Adrenal gland (tissue), 12 donors: ENCODE results near the gene ATG9A. TPM values are rescaled to one million over a fixed set of nuclear protein-coding genes. Genes with fewer than 3 reads are reported as not detected.

ENCODE experiments used
- DNase-seq, 7 donors: peaks; one replicate each; pipeline ENCODE4 v3.0.0-alpha.2; 2019 to 2020
- H3K27ac ChIP-seq, 5 donors: fragments of 200-600 bp; sonication (generic) in 4 of 5; 1 replicate in 3 of 5; 2 replicates in 2 of 5; pipeline versions ENCODE4 v1.5.1 to v1.8.0; 2016 to 2020; ENCODE audit warnings: mild to moderate bottlenecking in 1 of 5
- H3K27me3 ChIP-seq: fragments of 200-600 bp; 2 replicates; pipeline ENCODE4 v1.8.0; 2021
- H3K36me3 ChIP-seq, 2 donors: fragments of 200-600 bp; replicated peaks in 1 of 2; 1 replicate in 1 of 2; 2 replicates in 1 of 2; pipeline versions ENCODE4 v1.5.1 to v1.8.0; 2018 to 2022
- H3K4me1 ChIP-seq, 2 donors: fragments of 200-600 bp; replicated peaks in 1 of 2; 1 replicate in 1 of 2; 2 replicates in 1 of 2; pipeline versions ENCODE4 v1.5.1 to v1.8.0; 2018 to 2021
- H3K4me3 ChIP-seq, 4 donors: fragments of 200-600 bp; sonication (generic) in 3 of 4; one replicate each; pipeline ENCODE4 v1.5.1; 2016 to 2018
- H3K9me3 ChIP-seq, 3 donors: fragments of 200-600 bp; sonication (generic) in 1 of 3; replicated peaks in 1 of 3; 1 replicate in 2 of 3; 2 replicates in 1 of 3; pipeline versions ENCODE4 v1.5.1 to v1.8.0; 2016 to 2021
- CTCF ChIP-seq, 6 experiments: fragments of 450-650 bp in 4 of 6; fragments of 200-600 bp in 2 of 6; sonication (generic) in 1 of 6; IDR thresholded peaks; 1 replicate in 5 of 6; 2 replicates in 1 of 6; pipeline versions ENCODE4 v1.5.1 to v1.8.0; 2016 to 2021; ENCODE audit warnings: antibody characterized with exemption in 6 of 6, mild to moderate bottlenecking in 2 of 6, moderate library complexity in 1 of 6
- POLR2A ChIP-seq, 2 donors: fragments of 450-650 bp; IDR thresholded peaks; one replicate each; pipeline ENCODE4 v1.6.1; 2017; ENCODE audit warnings: antibody characterized with exemption in 2 of 2, mild to moderate bottlenecking in 2 of 2, moderate library complexity in 1 of 2
- WGBS, 4 donors: extraction: QIAGEN DNeasy Blood & Tissue Kit in 2 of 4; methylation state at CpG; one replicate each; pipeline versions ENCODE4 v1.1.5 to v1.1.7; 2013 to 2017; 5-methylcytosine and 5-hydroxymethylcytosine counted together
- intact Hi-C, 2 donors: fragments of 100-400 bp; cut with DNase I; formaldehyde crosslinking; loops; one replicate each; pipeline versions ENCODE4 v1.14.1 to v1.15.0; 2022 to 2023
- polyA plus RNA-seq, 3 donors: library from polyadenylated mRNA; stranded (reverse); fragments of 200-250 nt in 2 of 3; fragments of 350-450 nt in 1 of 3; fragmentation: Illumina TruSeq in 1 of 3; extraction: RNeasy Lipid Tissue Mini Kit (QIAGEN cat#74804) in 1 of 3; gene quantifications; one replicate each; pipeline ENCODE4 v1.2.3, GENCODE V29; 2013 to 2014
- total RNA-seq, 9 donors: library from RNA; depleted of rRNA in 4 of 9; stranded (reverse); fragments of >200 nt in 4 of 9; fragments of 120-200 nt in 1 of 9; fragmentation: NEBNext Ultra II Directional in 1 of 9; extraction: Animal tissue kit (Norgen Biotek cat#: 25700) in 1 of 9; gene quantifications; one replicate each; pipeline versions ENCODE4 v1.1.0 to v1.2.4, GENCODE V29; 2013 to 2023
- donor health status: healthy with polysubstance abuse.
- donor health status: Bipolar disorder and iron deficiency.
- donor health status: DM: yes; HTN: yes; CAD: no.
- donor health status: DM: no; HTN: no; CAD: no.
- donor health status: DM: no; HTN: no; CAD: no.
- donor health status: DM: yes; HTN: yes; CAD: no.

The ATG9A gene
- total and polyA plus RNA-seq, 12 donors, result 13.0 to 73.1 (median 51.3) TPM

- H3K4me1 ChIP-seq, result no peaks in the 10 kb centered on the region
- no peak overlapping the region for H3K27ac ChIP-seq
- no peaks in the 10 kb centered on the region for H3K9me3 ChIP-seq
- H3K27me3 ChIP-seq, result peaks cover 6% of the 10 kb centered on the region
- DNase-seq, result no peak
- H3K4me3 ChIP-seq, result no peak overlapping the region
- intact Hi-C loops, result no loop called here
- H3K36me3 ChIP-seq, result no peaks in the 10 kb centered on the region
- TF ChIP-seq POLR2A (IDR thresholded peaks at IDR 0.05) (no peak), CTCF (IDR thresholded peaks at IDR 0.05) (no peak)
- 89 to 100% (median 100%) methylated on average over 1 of the region's 1 CpG for WGBS, 4 donors
These were observed 32.0 kb downstream of the ATG9A start for GRCh38 chr2:219197388-219197787.

- Histone ChIP-seq H3K4me1 (no peaks in the 10 kb centered on the region), H3K36me3 (peaks cover 0 to 35% of the 10 kb centered on the region in 2 donors), H3K4me3 (no peak overlapping the region), H3K27me3 (no peaks in the 10 kb centered on the region), H3K27ac (no peak overlapping the region), H3K9me3 (no peaks in the 10 kb centered on the region)
- TF ChIP-seq POLR2A (IDR thresholded peaks at IDR 0.05) (no peak), CTCF (IDR thresholded peaks at IDR 0.05) (no peak)
- DNase-seq, result peak in 1 of 7 donors; percentile 15
- 84 to 90% (median 87%) methylated on average over 7 of the region's 7 CpGs for WGBS, 4 donors
- intact Hi-C loops, result no loop called here
These were observed 42.5 kb downstream of the ATG9A start for GRCh38 chr2:219186754-219187456.

- TF ChIP-seq CTCF (IDR thresholded peaks at IDR 0.05), result no peak
- no peak for TF ChIP-seq POLR2A (IDR thresholded peaks at IDR 0.05)
- peak in 1 of 7 donors; percentile 3 for DNase-seq
- Histone ChIP-seq H3K4me3 (no peak overlapping the region), H3K27ac (no peak overlapping the region), H3K36me3 (peaks cover 0 to 55% of the 10 kb centered on the region in 2 donors), H3K27me3 (no peaks in the 10 kb centered on the region), H3K4me1 (peaks cover under 1 to 6% of the 10 kb centered on the region in 2 donors), H3K9me3 (no peaks in the 10 kb centered on the region)
- intact Hi-C loops, result no loop called here
- 93 to 100% (median 99%) methylated on average over 2 of the region's 2 CpGs for WGBS, 4 donors
These were observed 45.3 kb downstream of the ATG9A start for GRCh38 chr2:219184121-219184520.

GRCh38 chr2:219183151-219183772 lies 46.2 kb downstream of the ATG9A start:
- DNase-seq, result no peak
- TF ChIP-seq CTCF (IDR thresholded peaks at IDR 0.05) (no peak), POLR2A (IDR thresholded peaks at IDR 0.05) (no peak)
- peaks cover 0 to 55% of the 10 kb centered on the region in 2 donors for H3K36me3 ChIP-seq

More at GRCh38 chr2:219183151-219183772, 46.2 kb downstream of the ATG9A start:
- Histone ChIP-seq H3K27ac (no peak overlapping the region), H3K27me3 (no peaks in the 10 kb centered on the region), H3K9me3 (no peaks in the 10 kb centered on the region), H3K4me3 (no peak overlapping the region), H3K4me1 (peaks cover 6 to 10% of the 10 kb centered on the region in 2 donors)
- WGBS, 4 donors, result 84 to 87% (median 86%) methylated on average over 5 to 6 of the region's 6 CpGs
- intact Hi-C loops, result no loop called here
